HG03378 (cell line): ENCODE results near the gene REPS1.
"Not testable (repeated sequence)": the region's sequence is repeated elsewhere in the genome, so short reads cannot be mapped to it uniquely, and the experiment has no call there.

ENCODE experiments used
- ATAC-seq: cut with Tn5 transposase; IDR thresholded peaks from one replicate; pipeline ENCODE4 v1.9.1; 2021; ENCODE audit warnings: mild to moderate bottlenecking, moderate library complexity; ENCODE audit not compliant: unreplicated experiment

Gene REPS1, protein sequence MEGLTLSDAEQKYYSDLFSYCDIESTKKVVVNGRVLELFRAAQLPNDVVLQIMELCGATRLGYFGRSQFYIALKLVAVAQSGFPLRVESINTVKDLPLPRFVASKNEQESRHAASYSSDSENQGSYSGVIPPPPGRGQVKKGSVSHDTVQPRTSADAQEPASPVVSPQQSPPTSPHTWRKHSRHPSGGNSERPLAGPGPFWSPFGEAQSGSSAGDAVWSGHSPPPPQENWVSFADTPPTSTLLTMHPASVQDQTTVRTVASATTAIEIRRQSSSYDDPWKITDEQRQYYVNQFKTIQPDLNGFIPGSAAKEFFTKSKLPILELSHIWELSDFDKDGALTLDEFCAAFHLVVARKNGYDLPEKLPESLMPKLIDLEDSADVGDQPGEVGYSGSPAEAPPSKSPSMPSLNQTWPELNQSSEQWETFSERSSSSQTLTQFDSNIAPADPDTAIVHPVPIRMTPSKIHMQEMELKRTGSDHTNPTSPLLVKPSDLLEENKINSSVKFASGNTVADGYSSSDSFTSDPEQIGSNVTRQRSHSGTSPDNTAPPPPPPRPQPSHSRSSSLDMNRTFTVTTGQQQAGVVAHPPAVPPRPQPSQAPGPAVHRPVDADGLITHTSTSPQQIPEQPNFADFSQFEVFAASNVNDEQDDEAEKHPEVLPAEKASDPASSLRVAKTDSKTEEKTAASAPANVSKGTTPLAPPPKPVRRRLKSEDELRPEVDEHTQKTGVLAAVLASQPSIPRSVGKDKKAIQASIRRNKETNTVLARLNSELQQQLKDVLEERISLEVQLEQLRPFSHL

DNA sequence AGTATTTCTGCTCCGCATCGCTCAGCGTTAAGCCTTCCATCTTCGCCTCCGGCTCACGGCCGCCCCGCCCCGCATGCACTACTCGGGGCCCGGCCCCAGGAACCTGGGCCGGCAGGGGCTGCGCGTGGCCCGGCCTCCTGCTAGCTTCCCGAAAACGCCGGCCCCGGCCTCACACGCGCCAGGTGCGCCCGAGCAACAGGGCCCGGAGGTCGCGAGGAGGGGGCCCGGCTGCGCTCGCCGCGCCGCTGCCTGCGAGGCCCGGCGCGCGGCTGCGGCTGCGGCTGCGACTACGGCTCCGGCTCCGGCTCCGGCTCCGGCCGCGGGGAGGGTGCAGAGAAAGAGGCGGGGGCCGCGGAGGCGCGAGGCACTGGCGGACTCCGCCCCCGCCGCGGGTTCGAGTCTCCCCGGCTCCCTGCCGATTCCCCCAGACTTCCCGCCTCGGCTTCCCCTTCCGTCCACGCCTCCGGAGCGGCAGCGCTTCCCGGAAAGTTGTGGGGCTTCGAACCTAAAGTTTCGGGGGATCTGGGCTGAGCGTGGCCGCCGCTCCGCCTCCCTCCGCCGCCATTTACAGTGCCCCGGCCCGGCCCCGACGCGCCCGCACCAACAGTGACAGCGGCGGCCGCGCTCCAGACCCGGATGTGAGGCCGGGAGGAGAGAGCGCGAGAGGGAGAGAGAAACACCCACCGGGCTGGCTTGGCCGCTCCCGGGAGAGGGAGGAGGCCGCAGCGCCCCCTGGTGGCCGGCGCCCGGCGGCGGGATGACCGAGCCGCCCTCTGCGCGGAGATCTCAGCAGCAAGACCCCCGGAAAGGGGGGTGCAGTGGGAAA, at the start of gene REPS1:
REPS1 (minus strand) TSS at position 611 of the 826 bp plus-strand sequence; CDS start at position 40, 571 bp downstream.
- peak; percentile 80 for ATAC-seq

DNA sequence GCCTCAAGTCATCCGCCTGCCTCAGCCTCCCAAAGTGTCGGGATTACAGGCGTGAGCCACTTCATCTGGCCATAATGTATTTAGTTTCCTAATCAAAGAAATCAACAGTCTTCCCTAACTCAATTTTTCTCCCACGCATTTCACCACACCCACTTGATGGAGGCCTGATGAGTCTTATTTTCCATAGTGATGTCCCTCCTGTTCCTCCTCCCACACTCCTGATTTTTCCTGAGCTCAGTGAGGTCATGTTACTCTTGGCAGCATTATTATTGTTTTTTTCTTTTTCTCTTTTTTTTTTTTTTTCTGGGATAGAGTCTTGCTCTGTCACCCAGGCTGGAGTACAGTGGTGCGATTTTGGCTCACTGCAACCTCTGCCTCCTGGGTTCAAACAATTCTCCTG, 49.4 kb upstream of the REPS1 start:
- ATAC-seq: no peak

DNA sequence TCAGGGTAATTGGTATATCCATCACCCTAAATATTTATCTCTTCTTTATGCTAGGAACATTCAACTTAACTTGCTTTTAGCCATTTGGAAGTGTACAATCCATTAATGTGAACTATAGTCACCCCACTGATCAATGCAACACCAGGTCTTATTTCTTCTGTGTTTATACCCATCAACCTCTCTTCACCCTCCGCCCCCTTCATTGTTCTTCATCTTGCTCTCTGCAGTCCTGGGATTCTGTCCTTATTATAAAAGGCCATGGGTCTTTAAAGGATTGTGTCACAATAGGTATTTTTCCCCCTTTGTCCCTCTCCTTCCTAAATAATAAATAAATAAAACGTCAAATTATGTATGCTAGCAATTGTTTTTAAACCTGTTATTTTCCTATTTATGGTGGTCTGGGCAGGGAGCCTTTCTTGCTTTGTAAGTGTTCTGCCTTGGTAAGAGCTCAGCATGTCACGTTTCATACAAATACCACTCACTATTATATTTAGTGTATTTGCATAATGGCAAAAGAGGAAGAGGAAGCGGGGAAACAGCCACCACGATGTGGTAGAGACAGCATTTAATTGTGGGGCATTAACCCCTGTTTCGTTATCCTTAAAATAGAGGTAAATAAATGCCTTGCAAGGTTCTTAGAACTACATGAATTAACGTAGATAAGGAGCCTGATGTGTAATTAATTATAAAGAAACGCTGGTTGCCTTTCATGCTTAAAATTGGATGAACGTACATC, 42.3 kb upstream of the REPS1 start:
- peak; percentile 68 for ATAC-seq

DNA sequence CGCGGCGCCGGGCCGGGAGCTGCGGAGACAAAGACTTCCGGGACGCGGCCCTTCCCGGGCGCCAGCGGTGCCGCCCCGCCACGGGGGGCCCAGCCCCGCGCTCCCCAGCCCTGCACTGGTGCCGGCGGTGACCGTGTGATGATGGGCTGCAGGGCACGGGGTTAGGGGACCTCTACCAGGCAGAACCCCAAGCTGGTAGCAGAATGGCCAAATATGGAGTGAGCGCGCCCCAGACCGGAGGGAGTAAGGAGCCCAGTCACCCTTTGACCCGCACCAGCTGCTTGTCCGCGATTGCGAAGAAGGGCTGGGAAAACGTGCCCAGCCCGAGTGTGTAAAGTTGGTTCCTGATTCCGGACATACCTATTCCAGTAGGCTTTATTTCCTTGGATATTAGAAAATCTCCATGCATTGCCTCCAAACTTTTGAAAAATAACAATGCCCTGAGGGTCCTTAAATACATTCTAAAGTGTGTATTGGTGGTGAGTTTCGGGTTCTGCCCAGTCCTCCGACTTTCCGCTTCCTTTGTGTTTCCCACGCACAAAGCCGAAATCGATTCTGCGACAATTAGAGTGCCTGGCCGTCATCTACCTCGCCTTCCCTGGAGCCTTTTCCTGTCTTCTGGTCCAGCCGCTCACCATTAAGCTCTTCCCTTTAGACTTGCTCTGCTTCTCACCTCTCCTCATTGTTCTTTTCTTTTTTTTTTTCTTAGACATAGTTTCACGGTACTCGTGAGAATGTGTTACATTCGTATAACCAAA, 41.6 kb upstream of the REPS1 start:
- peak; percentile 24 for ATAC-seq

DNA sequence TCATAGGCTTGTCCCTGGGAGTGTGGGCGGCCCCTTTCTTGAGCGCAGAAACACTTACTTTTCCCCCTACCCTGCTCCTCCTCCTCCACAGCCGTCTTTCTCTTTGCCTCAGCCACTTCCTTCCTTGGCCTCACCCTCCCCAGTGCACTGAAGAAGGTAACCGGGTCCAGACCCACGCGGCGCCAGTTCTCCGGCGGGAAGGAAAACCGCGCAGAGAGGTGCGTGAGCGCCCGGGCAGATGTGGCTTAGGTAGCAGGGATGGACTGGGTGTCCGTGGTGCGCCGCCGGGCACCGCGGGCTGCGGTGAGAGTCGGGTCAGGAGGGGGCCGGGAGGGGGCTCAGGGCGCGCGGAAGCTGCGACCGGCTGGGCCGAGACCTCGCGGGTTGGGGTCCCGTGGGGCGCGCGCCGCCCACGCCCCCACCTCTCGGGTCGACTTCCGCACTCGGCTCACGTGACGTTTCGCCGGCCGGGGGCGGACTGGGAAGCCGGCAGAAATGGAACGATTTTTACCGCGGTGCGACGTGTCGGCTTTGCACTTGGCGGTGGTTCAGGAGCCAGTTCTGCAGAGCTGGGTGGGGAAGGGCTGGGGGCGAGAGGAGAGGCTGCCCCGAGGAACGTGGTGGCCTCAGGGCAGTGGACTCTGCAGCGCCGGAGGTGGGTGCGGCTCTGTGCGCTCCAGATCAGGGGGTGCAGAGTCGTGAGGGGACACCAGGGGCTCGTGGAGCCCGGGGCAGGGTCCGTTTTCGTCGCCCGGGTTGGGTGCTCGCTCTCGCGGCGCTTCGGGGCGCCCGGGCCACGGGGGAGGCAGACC, 40.8 kb upstream of the REPS1 start, which contains the start of gene ABRACL:
ABRACL (plus strand) TSS at position 88 of the 812 bp plus-strand sequence. CDS start 5,416 bp downstream, outside the sequence.
- peak; percentile 48 for ATAC-seq

DNA sequence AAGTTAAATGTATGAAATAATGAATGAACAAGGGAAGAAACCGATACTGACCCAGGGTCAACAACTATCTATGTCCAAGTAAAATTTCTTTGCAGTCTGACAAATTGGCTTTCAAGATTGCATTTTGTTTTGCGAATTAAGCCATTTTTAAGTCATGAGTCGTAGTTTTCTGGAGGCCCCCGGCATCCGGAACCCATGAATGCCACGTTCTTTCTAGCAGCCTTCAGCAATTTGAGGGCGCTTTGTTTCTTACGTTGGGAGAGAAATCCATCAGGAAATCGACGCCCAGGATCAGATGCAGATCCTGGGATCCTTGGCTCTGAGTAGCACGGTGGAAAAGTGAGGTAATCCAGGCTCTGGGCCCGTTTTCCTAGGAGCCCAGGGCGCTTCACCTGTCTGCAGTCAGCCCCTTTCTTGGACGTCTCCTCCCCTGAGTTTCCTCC, 40.2 kb upstream of the REPS1 start:
- peak; percentile 1 for ATAC-seq

DNA sequence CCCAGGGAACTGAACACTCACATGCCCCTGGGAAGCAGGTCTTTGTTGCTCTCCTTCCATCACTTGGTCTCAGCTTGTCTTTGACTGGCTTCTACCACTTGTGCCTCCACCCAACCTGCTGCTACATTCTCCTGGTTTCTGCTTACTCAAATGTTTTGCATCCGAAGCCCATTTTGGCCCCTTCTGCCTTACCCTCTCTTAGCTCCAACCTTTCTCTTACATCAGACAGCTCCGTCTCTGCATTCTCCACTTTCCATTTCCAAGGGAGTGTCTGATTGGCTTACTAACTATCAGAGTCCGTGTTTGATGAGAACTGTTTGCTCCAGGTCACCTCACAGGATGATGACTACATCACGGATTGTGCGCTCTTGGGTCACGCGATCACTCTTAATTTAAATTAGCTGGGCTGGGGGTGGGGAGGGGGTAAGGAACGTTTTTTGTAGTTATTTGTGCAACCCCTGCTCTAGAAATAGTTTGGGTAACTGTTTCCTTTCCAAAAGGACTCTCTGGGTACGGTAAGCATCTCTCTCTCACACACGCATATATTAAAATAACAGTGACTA, 39.6 kb upstream of the REPS1 start:
- ATAC-seq: peak; percentile 40

DNA sequence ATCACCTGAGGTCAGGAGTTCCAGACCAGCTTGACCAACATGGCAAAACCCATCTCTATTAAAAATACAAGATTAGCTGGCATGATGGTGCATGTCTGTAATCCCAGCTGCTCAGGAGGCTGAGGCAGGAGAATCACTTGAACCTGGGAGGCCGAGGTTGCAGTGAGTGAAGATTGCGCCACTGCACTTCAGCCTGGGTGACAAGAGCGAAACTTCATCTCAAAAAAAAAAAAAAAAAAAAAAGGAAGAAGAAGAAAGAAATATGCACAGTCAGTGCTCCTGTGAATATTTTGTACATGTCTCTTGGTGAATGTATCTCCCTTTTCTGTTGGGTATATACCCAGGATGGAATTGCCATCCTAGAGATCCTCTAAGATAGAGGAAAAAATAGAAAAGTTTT, 37.4 kb upstream of the REPS1 start:
- not testable (repeated sequence) for ATAC-seq

DNA sequence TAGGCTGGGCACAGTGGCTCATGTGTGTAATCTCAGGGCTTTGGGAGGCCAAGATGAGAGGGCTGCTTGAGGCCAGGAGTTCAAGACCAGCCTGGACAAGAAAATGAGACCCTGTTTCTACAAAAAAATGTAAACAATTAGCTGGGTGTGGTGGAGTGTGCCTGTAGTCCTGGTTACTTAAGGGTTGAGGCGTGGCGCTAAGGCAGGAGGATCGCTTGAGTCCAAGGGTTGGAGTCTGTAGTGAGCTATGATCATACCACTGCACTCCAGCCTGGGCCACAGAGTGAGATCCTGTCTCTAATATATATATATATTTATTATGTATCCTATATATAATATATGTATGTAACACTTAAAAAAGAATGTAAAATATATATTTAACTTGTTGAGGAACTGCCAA, 32.6 kb upstream of the REPS1 start:
- ATAC-seq: no peak

DNA sequence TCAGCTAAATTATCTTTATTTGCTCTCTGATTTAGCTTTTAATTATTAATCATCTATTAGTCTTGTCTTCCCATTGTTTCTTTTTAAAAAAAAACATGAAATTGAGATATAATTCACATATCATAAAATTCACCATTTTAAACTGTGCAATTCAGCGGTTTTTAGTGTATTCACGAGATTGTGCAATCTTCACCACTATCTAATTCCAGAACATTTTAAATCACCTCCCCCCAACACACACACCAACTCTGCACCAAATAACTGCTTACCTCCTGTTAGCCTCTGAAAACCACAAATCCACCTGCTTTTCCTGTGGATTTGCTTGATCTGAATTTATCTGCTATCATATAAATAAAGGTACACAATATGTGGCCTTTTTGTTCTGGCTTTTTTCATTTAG, 31.7 kb upstream of the REPS1 start:
- no peak for ATAC-seq

DNA sequence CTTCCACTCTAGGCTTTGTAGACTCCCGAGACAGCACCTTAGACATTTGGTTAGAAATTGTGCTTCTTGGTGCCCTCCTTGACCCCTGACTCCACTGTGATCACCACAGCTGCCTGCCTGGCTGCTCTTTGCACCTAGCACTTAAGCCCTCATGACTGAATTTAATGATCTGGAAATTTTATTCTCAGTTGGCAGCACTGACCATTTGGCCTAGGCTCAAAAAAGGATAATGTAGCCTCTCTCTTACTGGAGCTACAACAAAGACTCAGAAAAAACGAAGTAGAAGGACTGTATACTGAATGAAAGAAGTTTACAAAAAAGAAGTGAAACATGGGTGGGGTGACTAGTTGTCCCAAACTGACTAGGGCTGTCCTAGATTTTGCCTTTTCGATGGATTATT, 29.2 kb upstream of the REPS1 start:
- ATAC-seq: no peak

DNA sequence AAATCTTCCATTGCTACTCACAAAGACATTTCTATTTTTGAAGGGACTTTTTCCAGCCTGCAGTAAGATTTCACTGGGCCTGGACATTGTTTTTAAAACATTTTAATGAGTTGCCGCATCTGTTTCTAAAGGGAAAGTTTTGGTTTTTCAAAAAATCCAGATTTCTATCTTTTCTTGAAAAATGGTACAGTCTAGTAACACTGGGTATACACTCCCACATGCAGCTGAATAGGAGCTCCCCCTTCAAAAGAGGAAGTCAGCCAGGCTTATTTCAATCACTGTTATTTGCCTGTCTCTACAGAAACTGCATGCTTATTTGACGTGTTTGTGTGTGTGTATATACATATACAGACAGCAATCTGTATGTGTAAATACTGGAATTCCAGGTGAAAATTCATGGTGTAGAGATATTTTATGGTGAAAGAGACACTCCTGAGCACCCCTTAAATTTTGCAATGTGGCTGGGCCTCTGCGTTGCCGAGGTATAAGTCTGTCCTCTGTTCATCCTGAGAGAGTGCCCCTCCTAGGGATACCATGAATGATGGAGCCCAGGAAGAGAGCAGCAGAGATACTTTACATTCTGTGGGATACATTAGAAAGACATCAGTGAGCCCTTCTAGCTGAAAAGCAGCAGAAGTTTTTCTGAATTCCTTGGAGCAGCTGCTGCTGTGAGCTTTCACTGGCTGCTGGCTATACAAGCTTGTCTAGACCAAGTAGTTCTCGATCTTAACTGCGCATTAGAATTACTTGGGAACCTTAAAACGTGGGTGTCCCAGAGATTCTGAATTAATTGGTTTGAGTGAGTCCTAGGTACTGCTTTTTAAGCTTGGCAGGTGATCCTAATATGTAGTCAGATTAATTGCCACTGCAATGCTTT, 28.5 kb upstream of the REPS1 start:
- peak; percentile 96 for ATAC-seq

DNA sequence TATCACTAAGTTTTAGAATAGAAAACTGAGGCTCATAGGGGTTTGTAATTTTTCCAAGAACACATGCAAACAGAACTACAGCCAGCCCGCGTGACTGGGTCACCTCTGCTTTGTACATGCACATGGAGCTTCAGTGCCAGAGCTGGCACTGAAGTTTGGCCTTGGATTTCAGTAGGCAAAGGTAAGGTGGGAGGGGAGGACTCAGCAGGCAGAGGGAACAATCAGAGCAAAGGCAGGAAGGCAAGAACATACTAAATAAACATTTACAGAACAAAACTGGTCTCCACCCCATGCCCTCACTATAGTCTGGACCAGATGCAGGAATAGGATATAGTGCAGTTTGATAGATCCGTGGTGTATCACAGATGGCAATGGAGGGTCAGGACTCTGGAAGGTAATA, 26.9 kb upstream of the REPS1 start:
- no peak for ATAC-seq

DNA sequence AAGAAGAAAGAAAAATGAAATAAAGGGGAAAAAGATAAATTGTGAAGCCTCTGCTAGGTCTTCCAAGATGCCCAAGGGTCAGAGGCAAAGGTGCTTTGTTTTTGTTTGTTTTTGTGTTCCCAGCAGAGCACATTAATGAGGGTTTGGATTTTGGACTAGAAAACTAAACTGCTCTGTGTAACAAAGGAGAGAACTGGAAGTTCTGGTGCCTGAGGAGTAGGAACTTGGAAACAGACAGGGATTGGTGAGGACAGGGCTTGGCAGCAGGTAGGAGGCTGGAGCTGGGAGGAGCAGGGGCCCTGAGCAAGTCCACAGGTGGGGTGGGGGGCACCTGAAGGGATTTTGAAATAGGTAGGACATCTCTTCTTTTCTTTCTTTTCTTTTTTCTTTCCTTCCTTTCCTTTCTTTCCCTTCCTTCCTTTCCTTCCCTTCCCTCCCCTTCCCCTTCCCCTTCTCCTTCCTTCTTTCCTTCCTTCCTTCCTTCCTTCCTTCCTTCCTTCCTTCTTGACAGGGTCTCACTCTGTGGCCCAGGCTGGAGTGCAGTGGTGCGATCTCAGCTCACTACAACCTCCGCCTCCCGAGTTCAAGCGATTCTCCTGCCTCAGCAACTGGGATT, 25.2 kb upstream of the REPS1 start:
- ATAC-seq: no peak

DNA sequence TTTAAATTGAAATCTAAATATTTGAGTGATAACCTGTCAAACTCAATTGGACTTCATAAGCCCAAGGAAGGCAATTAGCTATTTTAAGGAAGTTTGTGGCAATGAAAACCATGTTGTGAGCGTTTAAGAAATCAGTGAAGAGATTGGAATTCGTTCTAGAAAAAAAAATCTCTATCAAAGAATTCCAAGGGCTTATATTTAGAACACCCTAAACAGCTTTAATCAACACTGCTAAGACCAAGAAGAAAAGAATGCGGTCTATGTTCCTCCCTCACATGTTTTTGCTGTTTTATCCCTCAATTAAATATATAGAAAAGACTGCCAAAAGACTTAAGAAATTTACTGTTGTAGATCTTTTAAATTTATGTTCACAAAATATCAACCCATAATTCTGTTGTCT, 23.9 kb upstream of the REPS1 start:
- no peak for ATAC-seq

DNA sequence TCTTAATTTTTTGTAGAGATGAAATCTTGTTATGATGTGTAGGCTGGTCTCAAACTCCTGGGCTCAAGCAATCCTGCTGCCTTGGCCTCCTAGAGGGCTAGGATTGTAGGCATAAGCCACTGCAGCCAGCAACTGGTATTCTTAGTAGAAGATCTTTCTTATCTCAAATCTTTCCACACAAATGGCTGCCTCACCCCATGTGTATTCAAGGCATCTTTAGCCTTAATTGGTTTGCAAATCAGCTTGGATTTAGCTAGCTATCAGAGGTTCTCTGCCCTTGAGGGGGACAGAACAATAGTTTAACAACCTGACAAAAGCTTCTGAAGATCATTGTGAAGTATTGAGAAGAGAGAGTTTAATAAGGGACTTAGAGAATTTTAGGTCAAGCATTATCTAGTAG, 22.6 kb upstream of the REPS1 start:
- no peak for ATAC-seq

DNA sequence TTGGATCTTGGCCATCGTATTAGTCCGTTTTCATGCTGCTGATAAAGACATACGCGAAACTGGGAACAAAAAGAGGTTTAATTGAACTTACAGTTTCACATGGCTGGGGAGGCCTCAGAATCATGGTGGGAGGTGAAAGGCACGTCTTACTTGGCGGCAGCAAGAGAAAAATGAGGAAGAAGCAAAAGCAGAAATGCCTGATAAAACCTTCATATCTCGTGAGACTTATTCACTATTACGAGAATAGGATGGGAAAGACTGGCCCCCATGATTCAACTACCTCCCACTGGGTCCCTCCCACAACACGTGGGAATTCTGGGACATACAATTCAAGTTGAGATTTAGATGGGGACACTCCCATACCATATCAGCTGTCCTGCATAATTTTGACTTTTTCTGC, 20.1 kb upstream of the REPS1 start:
- no peak for ATAC-seq
